GM21528 (cell line): ENCODE measurements around the gene GMPR2.

Source experiments
- ATAC-seq: cut with Tn5 transposase; IDR thresholded peaks from one replicate; pipeline ENCODE4 v1.9.1; 2021; ENCODE audit warnings: mild to moderate bottlenecking, moderate library complexity; ENCODE audit not compliant: unreplicated experiment, low FRiP score

Gene GMPR2

GRCh38 chr14:24249230-24250021, 16.7 kb downstream of the GMPR2 start:
- no peak for ATAC-seq

GRCh38 chr14:24250354-24250753, 17.6 kb downstream of the GMPR2 start:
- ATAC-seq = no peak

- ATAC-seq = no peak
Observed at GRCh38 chr14:24251880-24252288, 19.2 kb downstream of the GMPR2 start.

GRCh38 chr14:24252289-24253124, 19.8 kb downstream of the GMPR2 start:
- no peak for ATAC-seq

- no peak for ATAC-seq
Observed at GRCh38 chr14:24253936-24254335, 21.2 kb downstream of the GMPR2 start.

- ATAC-seq = no peak
Observed at GRCh38 chr14:24254630-24255392, 22.1 kb downstream of the GMPR2 start.

GRCh38 chr14:24255438-24255837, 22.7 kb downstream of the GMPR2 start:
- ATAC-seq = no peak

GRCh38 chr14:24255931-24256711, 23.4 kb downstream of the GMPR2 start:
- no peak for ATAC-seq

GRCh38 chr14:24256960-24257359, 24.2 kb downstream of the GMPR2 start:
- ATAC-seq = no peak

- no peak for ATAC-seq
Observed at GRCh38 chr14:24258119-24258518, 25.4 kb downstream of the GMPR2 start.

- no peak for ATAC-seq
Observed at GRCh38 chr14:24258548-24259265, 26.0 kb downstream of the GMPR2 start.

- no peak for ATAC-seq
Observed at GRCh38 chr14:24259282-24260025, 26.7 kb downstream of the GMPR2 start.

- ATAC-seq = no peak
Observed at GRCh38 chr14:24260026-24260779, 27.5 kb downstream of the GMPR2 start.

GRCh38 chr14:24260780-24261157, 28.0 kb downstream of the GMPR2 start:
- no peak for ATAC-seq

- no peak for ATAC-seq
Observed at GRCh38 chr14:24261256-24261968, 28.7 kb downstream of the GMPR2 start.

- ATAC-seq = no peak
Observed at GRCh38 chr14:24261969-24262327, 29.2 kb downstream of the GMPR2 start.

GRCh38 chr14:24262821-24263733, 30.3 kb downstream of the GMPR2 start, which contains the start of gene TGM1:
TSS of gene TGM1 (minus strand) at chr14:24263177. CDS start at chr14:24262352, 825 bp downstream.
- ATAC-seq = no peak
